Osteoblast (primary cell): ENCODE results near the gene LRP1-AS. TPM values are rescaled to one million over a fixed set of nuclear protein-coding genes. Genes with fewer than 3 reads are reported as not detected.

Experiments used
- DNase-seq: peaks from one replicate; pipeline ENCODE4 v3.0.0; 2011; ENCODE audit warnings: low spot score, mixed read lengths; ENCODE audit not compliant: insufficient read length; ENCODE audit errors: missing footprints
- H2AFZ ChIP-seq: 2 replicates; pipeline ENCODE4 v1.6.0; 2011; ENCODE audit warnings: mild to moderate bottlenecking, low read length
- H3K27ac ChIP-seq: 2 replicates; pipeline ENCODE4 v1.5.1; 2011; ENCODE audit warnings: mild to moderate bottlenecking, low read depth, low read length, moderate library complexity
- H3K27me3 ChIP-seq: 2 replicates; pipeline ENCODE4 v1.6.0; 2012; ENCODE audit warnings: mild to moderate bottlenecking, control low read depth, inconsistent platforms, low read length, moderate library complexity; ENCODE audit not compliant: insufficient read depth
- H3K36me3 ChIP-seq: 2 replicates; pipeline ENCODE4 v1.5.1; 2011; ENCODE audit warnings: mild to moderate bottlenecking, low read length, control low read depth, moderate library complexity; ENCODE audit not compliant: insufficient read depth
- H3K4me1 ChIP-seq: 2 replicates; pipeline ENCODE4 v1.5.1; 2011; ENCODE audit warnings: mild to moderate bottlenecking, low read length, control low read depth, moderate library complexity; ENCODE audit not compliant: insufficient read depth
- H3K4me2 ChIP-seq: 2 replicates; pipeline ENCODE4 v1.6.0; 2011; ENCODE audit warnings: mild to moderate bottlenecking, low read length; ENCODE audit not compliant: insufficient read depth
- H3K4me3 ChIP-seq: fragments of 200-600 bp; sonication (generic); 3 replicates; pipeline ENCODE4 v1.5.1; 2012; ENCODE audit warnings: mild to moderate bottlenecking, low read length, inconsistent platforms; ENCODE audit not compliant: insufficient read depth
- H3K79me2 ChIP-seq: 2 replicates; pipeline ENCODE4 v1.6.0; 2012; ENCODE audit warnings: mild to moderate bottlenecking, low read length, control low read depth, inconsistent platforms; ENCODE audit not compliant: insufficient read depth
- H3K9me3 ChIP-seq: 2 replicates; pipeline ENCODE4 v1.5.1; 2011; ENCODE audit warnings: low read depth, low read length, control low read depth
- H4K20me1 ChIP-seq: 2 replicates; pipeline ENCODE4 v1.6.0; 2012; ENCODE audit warnings: mild to moderate bottlenecking, low read length, control low read depth; ENCODE audit not compliant: insufficient read depth
- CTCF ChIP-seq: IDR thresholded peaks from 2 replicates; pipeline ENCODE4 v1.5.1; 2011; ENCODE audit warnings: mild to moderate bottlenecking, low read depth, low read length, moderate library complexity; ENCODE audit errors: extremely low read depth
- total RNA-seq: library from RNA; depleted of rRNA; stranded (reverse); fragments of >200 nt; gene quantifications from 2 replicates; pipeline ENCODE4 v1.2.3, GENCODE V29; 2012

LRP1-AS gene
- total RNA-seq, 1 donor, result not detected

- no peaks in the 10 kb centered on the region for H3K4me1 ChIP-seq
- peaks cover 72% of the 10 kb centered on the region for H3K79me2 ChIP-seq
- no peak for TF ChIP-seq CTCF
- H3K36me3 ChIP-seq, result peaks cover 94% of the 10 kb centered on the region
- H3K4me2 ChIP-seq, result no peak overlapping the region
- no peaks in the 10 kb centered on the region for H3K9me3 ChIP-seq
- DNase-seq, result peak; percentile 83
- no peak overlapping the region for H3K27ac ChIP-seq
- H3K4me3 ChIP-seq, result no peak overlapping the region
- H4K20me1 ChIP-seq, result peaks cover 65% of the 10 kb centered on the region
- no peak overlapping the region for H2AFZ ChIP-seq
- no peaks in the 10 kb centered on the region for H3K27me3 ChIP-seq
These were observed 36.7 kb upstream of the LRP1-AS start for GRCh38 chr12:57183939-57184725.

- H3K27me3 ChIP-seq, result no peaks in the 10 kb centered on the region
- H3K36me3 ChIP-seq, result peaks cover 94% of the 10 kb centered on the region
- no peak overlapping the region for H3K4me2 ChIP-seq
- H2AFZ ChIP-seq, result no peak overlapping the region
- peak; percentile 86 for TF ChIP-seq CTCF
- no peak overlapping the region for H3K4me3 ChIP-seq
- H4K20me1 ChIP-seq, result peaks cover 64% of the 10 kb centered on the region
- no peak overlapping the region for H3K27ac ChIP-seq
- H3K4me1 ChIP-seq, result no peaks in the 10 kb centered on the region
- H3K79me2 ChIP-seq, result peaks cover 82% of the 10 kb centered on the region
- peak; percentile 100 for DNase-seq
- H3K9me3 ChIP-seq, result no peaks in the 10 kb centered on the region
These were observed 35.6 kb upstream of the LRP1-AS start for GRCh38 chr12:57182918-57183575.

GRCh38 chr12:57181561-57182155, 34.2 kb upstream of the LRP1-AS start:
- H3K27me3 ChIP-seq, result no peaks in the 10 kb centered on the region
- peaks cover 83% of the 10 kb centered on the region for H3K79me2 ChIP-seq
- H3K27ac ChIP-seq, result no peak overlapping the region
- peaks cover 60% of the 10 kb centered on the region for H4K20me1 ChIP-seq
- H3K4me1 ChIP-seq, result peaks cover 3% of the 10 kb centered on the region
- no peak overlapping the region for H2AFZ ChIP-seq
- no peak overlapping the region for H3K4me2 ChIP-seq
- DNase-seq, result peak; percentile 77
- no peak overlapping the region for H3K4me3 ChIP-seq
- H3K9me3 ChIP-seq, result no peaks in the 10 kb centered on the region
- TF ChIP-seq CTCF, result no peak
- H3K36me3 ChIP-seq, result peaks cover 94% of the 10 kb centered on the region

GRCh38 chr12:57181072-57181471, 33.7 kb upstream of the LRP1-AS start:
- Histone ChIP-seq H3K4me2 (no peak overlapping the region), H3K36me3 (peaks cover 94% of the 10 kb centered on the region), H2AFZ (no peak overlapping the region), H3K4me1 (peaks cover 3% of the 10 kb centered on the region), H3K27me3 (no peaks in the 10 kb centered on the region), H3K27ac (no peak overlapping the region), H4K20me1 (peaks cover 60% of the 10 kb centered on the region), H3K79me2 (peaks cover 83% of the 10 kb centered on the region), H3K9me3 (no peaks in the 10 kb centered on the region), H3K4me3 (no peak overlapping the region)
- peak; percentile 61 for DNase-seq
- TF ChIP-seq CTCF, result no peak
